Lower leg skin (tissue), 3 donors: Measurements from ENCODE around the gene GABPB2.

ENCODE experiments used
- CTCF ChIP-seq, 3 donors: fragments of 450-650 bp; IDR thresholded peaks; one replicate each; pipeline ENCODE4 v1.5.1; 2016; ENCODE audit warnings: antibody characterized with exemption in 3 of 3, mild to moderate bottlenecking in 3 of 3, moderate library complexity in 2 of 3
- POLR2A ChIP-seq, 2 donors: fragments of 450-650 bp; IDR thresholded peaks; one replicate each; pipeline ENCODE4 v1.6.1; 2016 to 2017; ENCODE audit warnings: antibody characterized with exemption in 2 of 2, mild to moderate bottlenecking in 1 of 2, moderate library complexity in 1 of 2

DNA sequence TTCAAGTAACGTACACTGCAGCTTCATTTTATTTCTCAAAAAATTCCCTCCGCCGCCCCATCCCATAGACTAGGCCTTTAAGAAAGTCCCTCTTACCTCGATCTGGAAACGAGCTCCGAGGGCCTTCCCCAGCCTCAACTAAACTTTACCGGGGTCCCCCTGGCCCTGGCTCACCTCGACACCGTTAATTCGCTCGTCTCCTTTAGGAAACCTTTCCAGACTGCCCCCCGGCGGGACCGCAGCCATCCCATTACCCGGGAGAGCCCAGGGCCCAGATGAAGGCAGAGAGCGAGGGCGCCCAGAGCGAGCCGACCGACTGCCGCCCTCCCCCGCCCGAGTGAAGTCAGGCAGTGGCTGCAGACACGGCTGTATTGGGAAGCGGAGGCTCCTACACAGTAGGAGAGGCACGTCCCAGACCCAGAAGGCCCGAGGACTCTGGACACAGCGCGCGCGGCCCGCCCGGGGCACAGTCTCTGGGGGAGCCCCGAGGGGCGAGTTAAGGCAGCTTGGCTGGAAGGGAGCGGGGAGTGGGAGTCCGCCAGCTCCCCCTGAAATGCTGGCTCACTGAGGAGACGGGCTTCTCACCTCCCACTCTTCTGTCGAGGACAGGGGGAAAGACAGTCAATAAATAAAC, 61.3 kb downstream of the GABPB2 start:
- TF ChIP-seq CTCF (IDR thresholded peaks at IDR 0.05) = no peak
- TF ChIP-seq POLR2A (IDR thresholded peaks at IDR 0.05) = no peak
